GM12801 (cell line): ENCODE results near the gene ITGB7.

Source experiments
- TF ChIP-seq, protein P1 (sequence below): IDR thresholded peaks from one replicate; pipeline ENCODE4 v1.5.1; 2011; ENCODE audit warnings: control low read depth; ENCODE audit not compliant: insufficient read length; ENCODE audit errors: extremely low read depth

Gene ITGB7

DNA sequence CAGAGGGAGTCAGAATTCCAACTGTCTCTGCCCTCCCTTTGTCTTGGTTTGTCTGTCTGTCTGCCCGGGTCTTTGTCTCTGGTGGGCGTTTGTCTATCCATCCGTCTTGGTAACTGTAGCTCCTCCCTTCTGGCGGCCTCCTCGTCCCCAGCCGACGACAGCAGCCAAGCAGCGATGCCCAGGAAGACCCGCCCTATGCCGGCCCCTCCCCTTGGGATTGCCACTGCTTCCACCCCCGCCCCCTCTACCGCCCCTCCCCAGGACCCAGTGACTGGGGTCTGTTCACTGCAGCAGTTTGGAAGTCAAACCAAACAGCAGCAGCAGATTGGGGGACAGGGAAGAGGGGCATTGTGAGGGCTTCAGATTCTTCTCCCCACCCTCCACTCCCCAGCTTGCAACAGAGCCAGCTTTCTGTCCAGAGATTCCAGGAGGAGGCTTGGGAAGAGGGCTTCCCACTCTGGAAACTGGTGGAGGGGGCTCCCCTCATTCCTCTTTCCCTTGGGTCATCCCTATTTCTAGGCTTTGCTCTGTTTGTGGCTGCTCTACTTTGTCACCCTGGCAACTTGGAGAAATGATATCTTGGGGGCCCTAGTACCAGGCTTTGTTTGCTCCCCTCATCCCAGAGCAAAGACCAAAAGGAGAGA lies 27.3 kb upstream of the ITGB7 start:
- TF ChIP-seq, protein P1, sequence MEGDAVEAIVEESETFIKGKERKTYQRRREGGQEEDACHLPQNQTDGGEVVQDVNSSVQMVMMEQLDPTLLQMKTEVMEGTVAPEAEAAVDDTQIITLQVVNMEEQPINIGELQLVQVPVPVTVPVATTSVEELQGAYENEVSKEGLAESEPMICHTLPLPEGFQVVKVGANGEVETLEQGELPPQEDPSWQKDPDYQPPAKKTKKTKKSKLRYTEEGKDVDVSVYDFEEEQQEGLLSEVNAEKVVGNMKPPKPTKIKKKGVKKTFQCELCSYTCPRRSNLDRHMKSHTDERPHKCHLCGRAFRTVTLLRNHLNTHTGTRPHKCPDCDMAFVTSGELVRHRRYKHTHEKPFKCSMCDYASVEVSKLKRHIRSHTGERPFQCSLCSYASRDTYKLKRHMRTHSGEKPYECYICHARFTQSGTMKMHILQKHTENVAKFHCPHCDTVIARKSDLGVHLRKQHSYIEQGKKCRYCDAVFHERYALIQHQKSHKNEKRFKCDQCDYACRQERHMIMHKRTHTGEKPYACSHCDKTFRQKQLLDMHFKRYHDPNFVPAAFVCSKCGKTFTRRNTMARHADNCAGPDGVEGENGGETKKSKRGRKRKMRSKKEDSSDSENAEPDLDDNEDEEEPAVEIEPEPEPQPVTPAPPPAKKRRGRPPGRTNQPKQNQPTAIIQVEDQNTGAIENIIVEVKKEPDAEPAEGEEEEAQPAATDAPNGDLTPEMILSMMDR, result no peak

DNA sequence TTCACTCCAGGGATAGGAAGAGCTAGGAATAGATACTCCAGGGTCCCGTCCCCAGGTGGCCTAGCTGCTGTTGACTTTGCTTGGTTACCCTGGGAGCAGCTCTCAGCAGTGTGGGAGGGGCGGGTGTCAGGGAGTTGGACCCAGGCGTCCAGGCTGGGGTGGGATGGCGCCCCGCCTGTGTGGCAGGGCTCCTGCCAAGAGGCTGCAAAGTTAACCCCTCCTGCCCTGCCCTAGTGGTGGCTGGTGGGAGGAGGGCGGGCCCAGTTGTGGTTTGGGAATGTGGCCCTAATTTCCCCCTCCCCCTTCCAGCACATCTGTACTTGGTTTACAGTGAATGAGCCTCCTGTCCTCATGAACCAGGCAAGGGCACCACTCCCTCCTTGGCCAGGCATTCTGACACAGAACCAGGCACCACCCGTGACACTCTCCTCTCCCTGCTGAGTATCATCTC lies 26.6 kb upstream of the ITGB7 start:
- TF ChIP-seq, protein P1, result no peak

DNA sequence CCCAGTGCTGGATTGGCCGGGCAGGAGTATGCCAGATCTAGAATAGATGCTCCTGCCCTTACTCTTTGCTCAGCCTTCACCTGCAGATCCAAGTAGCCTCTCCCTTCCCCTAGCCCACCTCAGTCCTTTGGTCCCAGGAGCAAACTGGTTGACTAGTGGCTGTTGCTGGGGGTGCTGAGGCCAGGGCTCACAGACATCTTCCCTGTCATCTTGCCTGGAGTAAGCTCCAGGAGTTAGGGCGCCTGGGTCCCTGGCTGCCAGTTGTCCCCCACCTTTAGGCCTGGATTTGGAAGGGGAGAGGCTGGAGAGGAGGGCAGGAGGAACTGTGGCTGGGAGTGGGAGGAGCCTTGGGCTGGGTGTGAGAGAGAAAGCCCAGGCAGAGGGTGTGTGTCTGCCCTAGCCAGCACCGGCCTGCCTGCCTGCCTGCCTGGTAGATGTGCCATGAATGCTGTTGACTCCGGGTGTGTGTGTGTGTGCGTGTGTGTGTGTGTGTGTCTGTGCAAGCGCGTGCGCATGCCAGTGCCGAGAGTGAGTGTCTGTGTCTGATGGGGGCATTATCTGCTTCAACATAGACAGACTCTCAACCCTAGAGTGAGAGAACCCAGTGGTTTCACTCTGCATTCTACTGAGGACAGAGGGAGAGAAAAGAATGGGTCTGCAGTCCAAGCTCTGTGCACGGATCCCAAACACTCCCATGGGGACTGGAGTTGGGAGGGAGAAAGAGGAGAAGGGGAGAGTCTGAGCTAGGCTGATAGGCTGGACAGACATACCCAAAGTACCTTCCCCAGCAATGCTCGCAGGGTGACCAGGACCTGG lies 25.8 kb upstream of the ITGB7 start:
- TF ChIP-seq, protein P1, result no peak

DNA sequence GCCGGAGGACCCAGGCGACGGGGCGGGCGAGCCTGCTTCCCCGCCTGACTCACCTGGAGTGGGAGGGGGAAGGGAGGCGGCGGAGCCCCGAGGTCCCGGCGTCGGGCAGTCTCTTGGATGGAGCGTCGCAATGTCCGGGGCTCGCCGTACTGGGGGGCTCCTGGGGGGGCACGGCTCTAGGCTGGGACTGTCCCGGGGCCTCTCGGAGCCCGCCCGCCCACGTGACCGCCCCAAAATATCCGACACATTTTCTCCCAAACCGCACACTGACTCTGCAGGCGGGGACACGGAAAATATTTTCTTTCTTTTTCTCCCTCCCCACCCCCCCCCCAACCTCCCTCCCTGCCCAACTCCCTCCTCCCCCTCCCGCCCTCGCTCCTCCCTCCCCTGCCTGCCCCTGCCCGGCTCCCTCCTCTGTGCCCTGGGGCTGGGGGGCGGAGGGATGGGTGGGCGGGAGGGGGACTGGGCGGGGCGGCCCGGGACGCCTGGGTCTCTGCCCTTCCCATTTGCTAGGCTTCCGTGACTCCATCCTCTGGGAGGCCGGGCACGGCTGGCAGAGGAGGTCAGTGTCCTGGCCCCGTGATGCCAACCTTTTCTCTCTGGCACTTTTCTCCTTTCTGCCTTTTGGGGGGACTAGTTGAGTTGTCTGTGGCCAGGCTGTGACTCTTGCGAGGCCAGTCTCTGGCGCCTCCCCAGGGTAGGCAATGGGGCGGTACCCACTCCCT lies 25.0 kb upstream of the ITGB7 start, which contains the start of gene RARG:
Gene RARG, minus strand, starts transcription at position 289 of the 725 bp plus-strand sequence. CDS start 4,664 bp downstream, outside the sequence.
- TF ChIP-seq, protein P1, result no peak

DNA sequence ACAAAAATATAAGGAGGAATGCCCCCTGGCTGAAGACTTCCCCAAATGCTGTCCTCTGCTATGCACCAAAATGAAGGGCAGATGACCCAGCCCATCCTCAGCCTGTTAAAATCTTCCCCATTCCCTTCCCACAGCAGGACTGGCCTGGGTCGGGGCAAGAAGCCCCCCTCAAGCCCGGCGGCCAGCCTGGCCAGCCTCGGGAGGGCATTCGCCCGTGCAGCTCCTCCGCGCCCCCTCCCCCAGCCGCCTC lies 24.5 kb upstream of the ITGB7 start:
- TF ChIP-seq, protein P1, result no peak

DNA sequence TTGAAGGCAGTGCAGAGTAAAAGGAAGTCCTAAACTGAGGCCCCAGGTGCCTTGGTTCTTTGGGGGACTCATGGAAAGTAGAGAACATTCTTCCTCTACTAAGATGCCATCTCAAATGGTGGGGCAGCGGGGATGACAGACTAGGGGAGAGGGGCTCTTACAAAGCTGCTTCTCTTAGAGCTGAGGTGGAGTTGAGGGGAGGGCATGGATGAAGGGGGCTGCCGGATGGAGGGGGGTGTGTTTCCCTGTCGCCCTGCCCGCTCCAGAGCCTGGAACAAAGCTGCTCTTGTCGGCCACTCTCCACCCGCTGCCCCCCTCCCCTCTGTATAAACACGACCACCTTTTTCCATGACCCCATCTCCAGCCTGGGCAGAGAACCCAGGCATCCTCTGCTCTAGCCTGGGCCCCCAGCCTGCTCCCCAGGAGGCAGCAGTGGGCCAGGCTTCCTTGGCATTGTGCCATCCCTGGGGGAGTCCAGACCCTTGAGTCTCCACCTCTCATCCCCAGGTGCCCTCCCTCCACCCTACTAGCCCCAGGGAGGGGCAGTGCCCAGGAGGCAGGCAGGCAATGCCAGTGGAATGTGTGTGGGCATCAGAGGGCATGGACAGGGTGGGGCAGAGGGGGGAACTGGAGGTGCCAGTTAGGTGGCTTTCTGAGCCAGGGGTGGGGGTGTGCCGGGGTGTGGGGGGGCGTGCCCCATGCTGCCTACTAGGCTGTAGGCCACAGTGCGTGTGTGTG lies 23.2 kb upstream of the ITGB7 start:
- TF ChIP-seq, protein P1, result no peak

DNA sequence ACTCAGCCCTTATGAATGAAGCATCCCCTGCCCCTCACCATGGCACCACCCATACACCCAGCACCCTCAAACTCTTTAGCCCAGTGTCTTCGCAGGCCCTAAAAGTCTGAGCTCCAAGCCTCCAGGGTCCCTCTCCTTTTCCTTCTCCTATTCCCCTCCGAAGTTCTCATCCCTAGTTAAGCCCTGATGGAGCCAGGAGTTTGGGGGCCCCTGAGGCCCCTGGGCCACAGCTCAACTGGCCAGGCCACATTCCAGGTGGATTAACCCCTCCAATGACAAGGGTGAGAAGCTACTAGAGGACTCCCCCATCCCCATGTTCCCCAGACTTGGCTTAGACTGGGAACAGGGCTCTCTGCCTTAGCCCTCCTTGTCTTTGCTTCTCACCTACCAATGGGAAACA lies 22.4 kb upstream of the ITGB7 start:
- TF ChIP-seq, protein P1, result no peak
